Measurements from ENCODE around the gene AEBP2.

GRCh38 chr12:19550626-19551025, 111.3 kb downstream of the AEBP2 start:
- TF ChIP-seq, protein P1, sequence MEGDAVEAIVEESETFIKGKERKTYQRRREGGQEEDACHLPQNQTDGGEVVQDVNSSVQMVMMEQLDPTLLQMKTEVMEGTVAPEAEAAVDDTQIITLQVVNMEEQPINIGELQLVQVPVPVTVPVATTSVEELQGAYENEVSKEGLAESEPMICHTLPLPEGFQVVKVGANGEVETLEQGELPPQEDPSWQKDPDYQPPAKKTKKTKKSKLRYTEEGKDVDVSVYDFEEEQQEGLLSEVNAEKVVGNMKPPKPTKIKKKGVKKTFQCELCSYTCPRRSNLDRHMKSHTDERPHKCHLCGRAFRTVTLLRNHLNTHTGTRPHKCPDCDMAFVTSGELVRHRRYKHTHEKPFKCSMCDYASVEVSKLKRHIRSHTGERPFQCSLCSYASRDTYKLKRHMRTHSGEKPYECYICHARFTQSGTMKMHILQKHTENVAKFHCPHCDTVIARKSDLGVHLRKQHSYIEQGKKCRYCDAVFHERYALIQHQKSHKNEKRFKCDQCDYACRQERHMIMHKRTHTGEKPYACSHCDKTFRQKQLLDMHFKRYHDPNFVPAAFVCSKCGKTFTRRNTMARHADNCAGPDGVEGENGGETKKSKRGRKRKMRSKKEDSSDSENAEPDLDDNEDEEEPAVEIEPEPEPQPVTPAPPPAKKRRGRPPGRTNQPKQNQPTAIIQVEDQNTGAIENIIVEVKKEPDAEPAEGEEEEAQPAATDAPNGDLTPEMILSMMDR (conservative IDR thresholded peaks at IDR 0.05), result no peak
- TF ChIP-seq ZFX (IDR thresholded peaks at IDR 0.05), result no peak
